Chondrocyte (in vitro differentiated cells): ENCODE results near the gene COL4A3. TPM values are rescaled to one million over a fixed set of nuclear protein-coding genes. Genes with fewer than 3 reads are reported as not detected.

Source experiments
- DNase-seq: peaks from one replicate; pipeline ENCODE4 v3.0.0; 2021; ENCODE audit warnings: mixed read lengths, low spot score
- H3K27ac Mint-ChIP-seq: one replicate; pipeline ENCODE4 v1.8.0; 2021; ENCODE audit warnings: mild to moderate bottlenecking, moderate library complexity, mixed read lengths; ENCODE audit not compliant: unreplicated experiment
- H3K27me3 Mint-ChIP-seq: 2 replicates; pipeline ENCODE4 v1.8.0; 2021; ENCODE audit warnings: low read depth, mixed read lengths
- H3K36me3 Mint-ChIP-seq: 2 replicates; pipeline ENCODE4 v1.8.0; 2021; ENCODE audit warnings: low read depth, mixed read lengths
- H3K4me1 Mint-ChIP-seq: 2 replicates; pipeline ENCODE4 v1.8.0; 2021; ENCODE audit warnings: low read depth, mild to moderate bottlenecking, mixed read lengths
- H3K4me3 Mint-ChIP-seq: one replicate; pipeline ENCODE4 v1.8.0; 2021; ENCODE audit warnings: mild to moderate bottlenecking, moderate library complexity, mixed read lengths; ENCODE audit not compliant: unreplicated experiment
- H3K9me3 Mint-ChIP-seq: 2 replicates; pipeline ENCODE4 v1.8.0; 2021; ENCODE audit warnings: low read depth, mixed read lengths
- CTCF ChIP-seq: fragments of 200-600 bp; sonication (generic); IDR thresholded peaks from 2 replicates; pipeline ENCODE4 v1.5.0; 2021; ENCODE audit warnings: antibody characterized with exemption, mild to moderate bottlenecking, moderate library complexity
- total RNA-seq: library from RNA; stranded (reverse); gene quantifications from 3 replicates; pipeline ENCODE4 v1.2.1, GENCODE V29; 2021

COL4A3 gene
- total RNA-seq, 1 donor from 2014 or later = 1.2 TPM

GRCh38 chr2:227310756-227311110 lies 146.3 kb downstream of the COL4A3 start:
- Mint-ChIP-seq H3K27ac (no peak overlapping the region), H3K4me3 (no peak overlapping the region), H3K36me3 (no peaks in the 10 kb centered on the region), H3K4me1 (no peaks in the 10 kb centered on the region), H3K27me3 (no peaks in the 10 kb centered on the region), H3K9me3 (no peaks in the 10 kb centered on the region)
- TF ChIP-seq CTCF = no peak
- DNase-seq = no peak

- Mint-ChIP-seq H3K27ac (no peak overlapping the region), H3K36me3 (no peaks in the 10 kb centered on the region), H3K9me3 (no peaks in the 10 kb centered on the region), H3K4me3 (no peak overlapping the region), H3K4me1 (no peaks in the 10 kb centered on the region), H3K27me3 (no peaks in the 10 kb centered on the region)
- no peak for DNase-seq
- no peak for TF ChIP-seq CTCF
Measured at GRCh38 chr2:227311861-227312506, 147.6 kb downstream of the COL4A3 start.

GRCh38 chr2:227312579-227312978 lies 148.2 kb downstream of the COL4A3 start:
- DNase-seq = no peak
- peaks cover under 1% of the 10 kb centered on the region for H3K9me3 Mint-ChIP-seq
- H3K4me3 Mint-ChIP-seq = no peak overlapping the region
- H3K27ac Mint-ChIP-seq = no peak overlapping the region
- H3K36me3 Mint-ChIP-seq = no peaks in the 10 kb centered on the region
- TF ChIP-seq CTCF = no peak
- no peaks in the 10 kb centered on the region for H3K4me1 Mint-ChIP-seq
- no peaks in the 10 kb centered on the region for H3K27me3 Mint-ChIP-seq

- peaks cover 5% of the 10 kb centered on the region for H3K9me3 Mint-ChIP-seq
- DNase-seq = no peak
- H3K4me1 Mint-ChIP-seq = no peaks in the 10 kb centered on the region
- H3K36me3 Mint-ChIP-seq = no peaks in the 10 kb centered on the region
- no peaks in the 10 kb centered on the region for H3K27me3 Mint-ChIP-seq
- H3K4me3 Mint-ChIP-seq = no peak overlapping the region
- TF ChIP-seq CTCF = no peak
- H3K27ac Mint-ChIP-seq = no peak overlapping the region
Measured at GRCh38 chr2:227313310-227313709, 148.9 kb downstream of the COL4A3 start.

GRCh38 chr2:227317834-227318233 lies 153.4 kb downstream of the COL4A3 start:
- no peaks in the 10 kb centered on the region for H3K27me3 Mint-ChIP-seq
- no peaks in the 10 kb centered on the region for H3K4me1 Mint-ChIP-seq
- H3K27ac Mint-ChIP-seq = no peak overlapping the region
- H3K4me3 Mint-ChIP-seq = no peak overlapping the region
- peaks cover 9% of the 10 kb centered on the region for H3K9me3 Mint-ChIP-seq
- no peak for TF ChIP-seq CTCF
- no peaks in the 10 kb centered on the region for H3K36me3 Mint-ChIP-seq
- DNase-seq = no peak
